CD4-positive, alpha-beta T cell treated with Interleukin-15 for 1 hour (primary cell): ENCODE data around the gene PSMA2.

Experiments
- DNase-seq: peaks from one replicate; pipeline ENCODE4 v3.0.0-alpha.2; 2020

Gene PSMA2

GRCh38 chr7:42931834-42932651, at the start of gene PSMA2, which contains the start of gene MRPL32:
PSMA2 (minus strand) TSS chr7:42932174; CDS start chr7:42932158, 16 bp downstream.
MRPL32 (plus strand) TSS chr7:42932376; CDS start chr7:42932387, 11 bp downstream.
- DNase-seq, result peak; percentile 97

- no peak for DNase-seq
Measured at GRCh38 chr7:42981601-42982000, 49.6 kb upstream of the PSMA2 start.

GRCh38 chr7:42980514-42980913, 48.5 kb upstream of the PSMA2 start:
- no peak for DNase-seq

DNA sequence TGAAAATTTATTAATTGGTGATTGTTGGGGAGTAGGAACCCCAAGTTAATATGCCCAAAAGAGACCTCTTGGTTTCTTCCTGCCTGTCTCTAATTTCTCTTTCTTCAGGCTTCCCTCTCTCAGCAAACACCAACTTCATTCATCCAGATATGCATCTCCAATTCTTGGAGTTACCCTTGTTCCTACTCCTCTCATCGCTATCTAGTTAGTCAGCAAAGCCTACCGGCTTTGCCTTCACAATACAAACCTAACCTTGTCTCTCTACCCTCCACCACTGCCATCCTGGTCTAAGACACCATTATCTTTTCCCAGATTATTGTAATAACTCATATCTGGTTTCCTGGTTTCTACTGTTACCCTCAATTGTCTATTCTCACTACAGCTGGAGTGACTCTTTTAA, 48.1 kb upstream of the PSMA2 start:
- DNase-seq, result no peak

DNA sequence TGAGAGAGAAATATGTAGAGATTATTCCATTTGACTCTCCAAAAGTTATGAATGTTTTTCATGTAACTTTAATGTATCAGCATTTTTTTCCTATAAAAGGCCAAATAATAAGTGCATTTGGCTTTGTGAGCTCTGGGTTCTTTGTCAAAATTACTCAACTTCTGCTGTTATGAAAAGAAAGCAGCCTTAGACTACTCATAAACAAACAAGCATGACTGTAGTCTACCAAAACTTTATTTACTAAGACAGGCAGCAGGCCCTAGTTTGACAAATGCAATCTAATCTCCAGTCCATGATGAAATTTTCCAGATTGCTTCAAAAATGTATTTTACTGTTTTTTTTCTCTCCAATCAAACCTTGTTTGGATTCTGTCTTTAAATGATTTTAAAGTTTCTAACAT, 46.5 kb upstream of the PSMA2 start:
- no peak for DNase-seq

GRCh38 chr7:42976371-42976770, 44.4 kb upstream of the PSMA2 start:
- DNase-seq, result no peak

DNA sequence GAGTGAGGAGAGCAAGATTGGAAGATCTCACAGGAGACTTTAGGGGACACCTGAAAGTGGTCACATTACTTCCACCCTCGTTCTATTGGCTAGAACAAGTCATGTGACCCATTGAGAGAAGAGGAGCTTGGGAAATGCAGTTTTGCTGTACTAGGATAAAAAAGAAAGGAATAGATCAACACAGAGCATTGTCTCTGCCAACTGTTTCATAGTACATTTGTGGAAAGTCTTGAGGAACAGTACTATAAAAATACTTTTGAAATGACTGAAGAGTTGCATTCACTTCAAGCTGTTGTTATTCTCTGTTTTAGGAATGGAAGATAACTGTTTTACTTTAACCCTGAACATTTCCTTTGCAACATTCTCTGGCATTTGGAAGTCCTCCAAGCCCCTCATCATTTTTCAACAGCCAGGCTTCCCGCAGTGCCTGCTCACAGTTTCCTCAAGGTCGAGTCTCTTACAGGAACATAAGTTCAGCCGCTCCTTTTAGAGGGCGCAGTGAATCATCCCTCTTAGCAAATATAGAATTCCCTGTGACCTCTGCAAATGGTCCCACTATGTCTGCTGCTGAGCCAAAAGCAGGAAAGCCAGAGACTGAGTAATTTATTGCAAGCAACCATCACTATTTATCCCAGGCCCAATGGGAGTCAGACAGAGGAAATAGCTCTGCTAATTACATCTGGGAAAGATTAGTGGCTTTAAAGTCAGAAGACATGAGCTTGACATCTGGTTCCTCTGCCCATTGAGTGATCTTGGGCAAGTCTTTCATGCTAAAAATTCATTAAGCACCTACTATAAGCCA, 40.9 kb upstream of the PSMA2 start:
- no peak for DNase-seq

DNA sequence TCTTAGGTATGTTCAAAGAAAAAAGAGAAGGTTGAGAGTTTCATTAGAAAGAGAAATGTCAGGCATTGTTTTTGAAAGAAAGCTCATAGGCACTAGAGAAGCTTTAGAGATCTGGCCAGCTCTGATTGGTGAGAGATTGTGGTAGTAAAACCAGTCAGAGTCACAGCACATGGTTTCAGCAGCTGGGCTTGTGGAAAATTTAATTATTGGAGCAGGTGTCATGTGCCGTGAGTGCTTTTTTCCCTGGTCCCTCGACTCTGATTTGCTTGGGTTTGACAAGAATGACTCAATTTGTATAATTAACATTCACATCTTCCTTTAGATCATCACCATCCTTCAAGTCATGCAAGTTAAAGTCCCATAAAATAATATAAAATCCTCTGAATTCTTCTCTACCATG, 35.4 kb upstream of the PSMA2 start:
- DNase-seq, result no peak

- DNase-seq, result no peak
Measured at GRCh38 chr7:42964849-42965805, 33.2 kb upstream of the PSMA2 start.

DNA sequence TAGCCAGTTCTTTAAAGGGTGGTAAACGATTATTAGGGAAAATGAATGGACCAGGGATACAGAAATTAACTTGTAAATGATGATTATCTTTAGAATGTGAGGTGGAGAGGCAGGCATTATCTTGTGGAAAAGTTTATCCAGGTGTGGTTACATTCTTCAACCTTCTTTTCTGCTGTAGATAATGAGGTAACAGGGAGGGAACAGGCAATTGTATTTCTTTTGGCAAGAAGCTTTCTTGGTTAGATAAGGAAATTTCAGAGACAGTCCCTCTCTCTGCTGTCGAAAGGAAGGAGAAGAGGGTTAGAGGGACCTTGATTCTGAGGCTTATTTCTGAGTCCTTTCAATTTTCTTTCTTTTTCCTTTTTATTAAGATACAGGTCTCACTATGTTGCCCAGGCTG, 32.3 kb upstream of the PSMA2 start:
- no peak for DNase-seq

DNA sequence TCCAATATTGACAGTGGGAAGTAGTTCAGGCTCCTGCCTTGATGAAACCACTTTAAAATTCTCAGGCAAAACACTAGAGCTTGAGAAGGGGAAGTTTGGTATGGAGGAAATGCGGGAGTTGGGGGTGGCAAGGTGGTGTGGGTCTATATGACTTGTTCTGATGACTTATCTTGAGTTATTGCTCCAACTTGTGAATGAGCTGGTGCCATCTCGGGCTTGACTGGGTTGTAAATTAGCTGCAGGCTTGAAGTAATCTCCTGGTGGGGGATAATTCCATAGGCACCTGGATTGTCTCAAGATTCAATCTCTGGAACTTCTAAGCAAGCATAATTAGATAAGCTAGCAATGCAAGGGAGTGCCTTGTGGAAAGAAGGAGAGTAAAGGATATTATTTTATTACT, 29.2 kb upstream of the PSMA2 start:
- no peak for DNase-seq

DNA sequence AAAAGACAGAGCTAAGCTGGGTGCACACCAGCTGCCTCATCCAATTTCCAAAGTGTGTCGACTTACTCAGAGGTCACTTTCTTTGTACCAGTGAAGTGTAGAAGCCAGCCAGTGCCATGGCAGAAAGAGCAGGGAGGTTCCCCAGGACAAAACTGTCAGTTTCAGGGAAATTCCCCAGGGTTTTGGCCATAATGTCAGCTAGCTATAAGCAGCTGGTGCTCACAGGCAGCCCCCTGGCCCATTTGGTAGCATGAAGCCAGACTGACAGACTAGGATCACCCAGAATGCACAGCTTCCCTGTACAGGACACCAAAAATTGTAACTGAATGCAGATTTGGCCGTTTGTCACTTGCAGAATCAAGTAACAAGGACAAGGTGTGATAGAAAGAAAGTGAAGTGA, 28.8 kb upstream of the PSMA2 start:
- DNase-seq, result no peak

DNA sequence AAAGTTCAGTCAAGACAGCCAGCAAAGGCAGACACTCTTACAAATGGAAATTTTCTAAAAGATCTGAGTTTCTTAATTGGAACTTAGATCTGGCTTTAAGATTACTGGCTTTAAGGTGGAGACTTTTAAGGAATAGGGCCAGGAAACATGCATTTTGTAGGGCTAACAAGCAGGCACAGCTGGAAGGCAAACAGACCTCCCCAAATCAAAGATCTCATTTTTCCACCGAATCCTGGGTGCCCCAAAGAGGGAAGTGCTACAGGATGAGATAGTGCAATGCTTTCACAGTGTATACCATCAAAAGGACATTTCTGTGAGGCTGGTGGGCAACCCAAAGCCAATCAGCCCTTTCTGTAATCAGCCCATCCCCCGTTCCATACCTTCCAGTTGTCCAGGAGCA, 27.6 kb upstream of the PSMA2 start:
- DNase-seq, result no peak

DNA sequence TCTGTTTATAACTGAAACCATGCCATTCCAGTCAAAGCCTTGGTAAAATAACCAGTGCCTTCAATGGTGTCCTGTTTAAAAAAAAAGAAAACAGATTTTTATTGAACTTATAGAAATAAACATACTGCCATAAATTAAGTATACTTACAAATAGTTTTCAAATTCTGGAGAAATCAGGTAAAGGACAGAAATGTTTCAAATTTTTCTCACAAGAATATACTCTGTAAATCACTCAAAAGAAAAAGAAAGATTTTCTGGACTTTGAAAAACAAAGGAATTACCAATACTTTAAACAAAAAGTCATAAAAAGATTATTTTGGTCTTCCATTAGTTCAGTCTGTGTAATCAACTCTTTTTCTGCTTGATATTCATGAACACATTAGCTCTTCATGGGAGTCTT, 24.1 kb upstream of the PSMA2 start:
- DNase-seq, result no peak

- DNase-seq, result no peak
Measured at GRCh38 chr7:42953994-42954393, 22.0 kb upstream of the PSMA2 start.

- DNase-seq, result no peak
Measured at GRCh38 chr7:42952328-42952727, 20.4 kb upstream of the PSMA2 start.

DNA sequence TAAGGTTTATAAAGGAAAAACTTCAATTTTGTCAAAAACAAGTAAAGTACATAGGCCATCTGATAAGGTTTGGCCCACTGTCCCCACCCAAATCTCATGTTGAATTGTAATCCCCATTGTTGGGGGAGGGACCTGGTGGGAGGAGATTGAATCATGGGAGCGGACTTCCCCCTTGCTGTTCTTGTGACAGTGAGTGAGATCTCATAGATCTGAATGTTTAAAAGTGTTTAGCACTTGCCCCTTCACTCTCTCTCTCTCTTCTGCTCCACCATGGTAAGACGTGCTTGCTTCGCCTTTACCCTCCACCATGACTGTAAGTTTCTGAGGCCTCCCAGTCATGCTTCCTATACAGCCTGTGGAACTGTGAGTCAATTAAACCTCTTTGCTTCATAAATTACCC, 18.4 kb upstream of the PSMA2 start:
- no peak for DNase-seq

GRCh38 chr7:42947521-42947920, 15.5 kb upstream of the PSMA2 start:
- no peak for DNase-seq

DNA sequence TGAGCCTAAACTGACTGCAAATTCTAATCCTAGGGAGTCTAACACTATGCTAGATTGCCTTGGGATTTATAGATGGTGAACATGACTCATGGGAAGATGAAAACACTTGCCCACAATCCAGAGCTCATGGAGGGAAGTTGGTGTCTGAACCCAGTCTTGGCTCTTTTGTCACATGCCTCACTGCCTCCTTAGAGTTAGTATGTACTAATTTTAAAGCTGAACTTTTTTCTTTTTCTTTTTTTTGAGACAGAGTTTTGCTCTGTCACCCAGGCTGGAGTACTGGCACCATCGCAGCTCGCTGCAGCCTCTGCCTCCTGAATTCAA, 14.6 kb upstream of the PSMA2 start:
- no peak for DNase-seq

- DNase-seq, result no peak
Measured at GRCh38 chr7:42945821-42946626, 14.1 kb upstream of the PSMA2 start.

DNA sequence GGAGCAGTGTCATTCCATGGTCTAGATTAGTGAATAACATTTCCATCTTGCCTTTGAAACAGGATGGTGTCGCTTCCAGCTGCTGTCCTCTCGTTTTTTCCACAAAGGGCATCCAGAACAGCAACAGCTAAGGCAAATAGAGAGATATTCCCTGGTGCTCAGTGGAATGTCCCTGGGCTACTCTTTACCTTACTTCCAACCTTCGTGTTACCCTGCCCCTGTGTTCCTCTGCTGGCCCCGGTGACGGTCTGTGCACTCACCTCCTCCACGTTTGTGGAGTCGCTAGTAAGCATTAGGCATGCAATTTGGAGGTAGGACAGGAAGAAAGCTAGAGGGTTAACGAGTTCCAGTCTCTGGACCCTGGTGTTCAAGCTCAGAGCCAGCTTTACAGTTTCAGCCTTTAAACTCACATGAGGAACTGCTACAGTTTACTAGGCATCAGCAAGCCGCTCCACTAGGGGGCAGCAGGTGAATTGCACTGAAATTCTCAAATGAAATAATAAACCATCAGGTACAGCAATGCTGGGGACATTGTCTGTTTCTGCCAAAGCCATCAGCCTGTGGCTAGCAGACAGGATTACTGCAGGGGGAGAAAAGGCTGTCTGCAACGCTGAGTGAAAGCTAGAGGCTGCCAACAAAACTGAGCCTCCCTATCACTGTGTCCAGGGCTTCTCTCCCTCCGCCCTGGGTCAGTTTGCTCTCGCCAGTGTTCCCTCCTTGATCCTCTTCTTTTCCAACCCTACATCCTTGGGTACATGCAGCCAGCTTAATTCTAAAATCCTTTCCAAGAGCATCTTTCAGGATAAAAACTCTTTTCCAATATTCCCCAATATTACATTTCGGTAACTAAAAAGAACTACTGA, 9.2 kb upstream of the PSMA2 start:
- DNase-seq, result peak; percentile 54
